Neural cell (in vitro differentiated cells): ENCODE measurements around the gene NDRG2.

Experiments
- EP300 ChIP-seq: fragments of 450-650 bp; conservative IDR thresholded peaks from 2 replicates; pipeline ENCODE4 v1.6.1; 2014; ENCODE audit warnings: antibody characterized with exemption, mild to moderate bottlenecking, moderate library complexity; ENCODE audit not compliant: poor library complexity, severe bottlenecking
- EZH2 ChIP-seq: fragments of 200-600, 300-800 bp; shearing (Covaris generic), sonication (generic); IDR thresholded peaks from 2 replicates; pipeline ENCODE4 v1.6.1; 2014; ENCODE audit warnings: antibody characterized with exemption, low read length, borderline replicate concordance, mild to moderate bottlenecking; ENCODE audit not compliant: insufficient read depth, poor library complexity, severe bottlenecking
- MXI1 ChIP-seq: fragments of 450-650 bp; conservative IDR thresholded peaks from 2 replicates; pipeline ENCODE4 v1.6.1; 2014; ENCODE audit warnings: antibody characterized with exemption, mild to moderate bottlenecking; ENCODE audit not compliant: poor library complexity, severe bottlenecking
- POLR2AphosphoS5 ChIP-seq: IDR thresholded peaks from 2 replicates; pipeline ENCODE4 v1.6.1; 2012
- RAD21 ChIP-seq: fragments of 450-650 bp; conservative IDR thresholded peaks from 2 replicates; pipeline ENCODE4 v1.6.1; 2014; ENCODE audit warnings: antibody characterized with exemption, mild to moderate bottlenecking, moderate library complexity
- TAF1 ChIP-seq: IDR thresholded peaks from 2 replicates; pipeline ENCODE4 v1.6.1; 2012; ENCODE audit warnings: low read depth
- TF ChIP-seq, protein P1 (sequence below): fragments of 450-650 bp; IDR thresholded peaks from 2 replicates; pipeline ENCODE4 v1.5.1; 2014; ENCODE audit warnings: antibody characterized with exemption, mild to moderate bottlenecking, moderate library complexity; ENCODE audit not compliant: poor library complexity, severe bottlenecking
- TF ChIP-seq, protein P2 (sequence below): IDR thresholded peaks from 2 replicates; pipeline ENCODE4 v1.6.1; 2012; ENCODE audit warnings: borderline replicate concordance

DNA sequence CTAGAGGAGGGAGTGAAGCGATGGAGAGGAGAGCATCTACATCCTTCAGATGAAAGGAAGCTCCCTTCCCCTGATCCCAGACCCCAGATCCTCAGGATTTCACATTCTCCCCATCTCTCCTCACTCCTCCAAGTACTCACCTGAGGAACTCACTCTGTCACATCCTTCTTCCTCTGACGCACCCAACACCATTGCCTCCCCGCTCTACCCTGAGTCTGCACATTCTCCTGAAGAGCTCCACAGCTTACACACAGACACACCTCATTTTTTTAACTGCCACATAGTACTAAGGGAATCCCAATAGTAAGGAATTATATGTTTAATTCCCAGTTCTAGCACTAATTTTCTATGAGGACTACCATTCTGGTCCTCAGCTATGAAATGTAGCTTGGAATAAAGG lies 51.4 kb downstream of the NDRG2 start:
- TF ChIP-seq, protein P1, sequence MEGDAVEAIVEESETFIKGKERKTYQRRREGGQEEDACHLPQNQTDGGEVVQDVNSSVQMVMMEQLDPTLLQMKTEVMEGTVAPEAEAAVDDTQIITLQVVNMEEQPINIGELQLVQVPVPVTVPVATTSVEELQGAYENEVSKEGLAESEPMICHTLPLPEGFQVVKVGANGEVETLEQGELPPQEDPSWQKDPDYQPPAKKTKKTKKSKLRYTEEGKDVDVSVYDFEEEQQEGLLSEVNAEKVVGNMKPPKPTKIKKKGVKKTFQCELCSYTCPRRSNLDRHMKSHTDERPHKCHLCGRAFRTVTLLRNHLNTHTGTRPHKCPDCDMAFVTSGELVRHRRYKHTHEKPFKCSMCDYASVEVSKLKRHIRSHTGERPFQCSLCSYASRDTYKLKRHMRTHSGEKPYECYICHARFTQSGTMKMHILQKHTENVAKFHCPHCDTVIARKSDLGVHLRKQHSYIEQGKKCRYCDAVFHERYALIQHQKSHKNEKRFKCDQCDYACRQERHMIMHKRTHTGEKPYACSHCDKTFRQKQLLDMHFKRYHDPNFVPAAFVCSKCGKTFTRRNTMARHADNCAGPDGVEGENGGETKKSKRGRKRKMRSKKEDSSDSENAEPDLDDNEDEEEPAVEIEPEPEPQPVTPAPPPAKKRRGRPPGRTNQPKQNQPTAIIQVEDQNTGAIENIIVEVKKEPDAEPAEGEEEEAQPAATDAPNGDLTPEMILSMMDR = no peak
- TF ChIP-seq TAF1 (no peak), EZH2 (no peak), POLR2AphosphoS5 (no peak), MXI1 (no peak), EP300 (no peak), RAD21 (no peak)
- TF ChIP-seq, protein P2, sequence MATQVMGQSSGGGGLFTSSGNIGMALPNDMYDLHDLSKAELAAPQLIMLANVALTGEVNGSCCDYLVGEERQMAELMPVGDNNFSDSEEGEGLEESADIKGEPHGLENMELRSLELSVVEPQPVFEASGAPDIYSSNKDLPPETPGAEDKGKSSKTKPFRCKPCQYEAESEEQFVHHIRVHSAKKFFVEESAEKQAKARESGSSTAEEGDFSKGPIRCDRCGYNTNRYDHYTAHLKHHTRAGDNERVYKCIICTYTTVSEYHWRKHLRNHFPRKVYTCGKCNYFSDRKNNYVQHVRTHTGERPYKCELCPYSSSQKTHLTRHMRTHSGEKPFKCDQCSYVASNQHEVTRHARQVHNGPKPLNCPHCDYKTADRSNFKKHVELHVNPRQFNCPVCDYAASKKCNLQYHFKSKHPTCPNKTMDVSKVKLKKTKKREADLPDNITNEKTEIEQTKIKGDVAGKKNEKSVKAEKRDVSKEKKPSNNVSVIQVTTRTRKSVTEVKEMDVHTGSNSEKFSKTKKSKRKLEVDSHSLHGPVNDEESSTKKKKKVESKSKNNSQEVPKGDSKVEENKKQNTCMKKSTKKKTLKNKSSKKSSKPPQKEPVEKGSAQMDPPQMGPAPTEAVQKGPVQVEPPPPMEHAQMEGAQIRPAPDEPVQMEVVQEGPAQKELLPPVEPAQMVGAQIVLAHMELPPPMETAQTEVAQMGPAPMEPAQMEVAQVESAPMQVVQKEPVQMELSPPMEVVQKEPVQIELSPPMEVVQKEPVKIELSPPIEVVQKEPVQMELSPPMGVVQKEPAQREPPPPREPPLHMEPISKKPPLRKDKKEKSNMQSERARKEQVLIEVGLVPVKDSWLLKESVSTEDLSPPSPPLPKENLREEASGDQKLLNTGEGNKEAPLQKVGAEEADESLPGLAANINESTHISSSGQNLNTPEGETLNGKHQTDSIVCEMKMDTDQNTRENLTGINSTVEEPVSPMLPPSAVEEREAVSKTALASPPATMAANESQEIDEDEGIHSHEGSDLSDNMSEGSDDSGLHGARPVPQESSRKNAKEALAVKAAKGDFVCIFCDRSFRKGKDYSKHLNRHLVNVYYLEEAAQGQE = no peak
